Activated naive CD4-positive, alpha-beta T cell treated with Interleukin-2 at 50 U/mL for 16 hours (primary cell): ENCODE measurements around the gene BTD.
"Not testable (repeated sequence)": the region's sequence is repeated elsewhere in the genome, so short reads cannot be mapped to it uniquely, and the experiment has no call there.

ENCODE experiments used
- DNase-seq: peaks from one replicate; pipeline ENCODE4 v3.0.0-alpha.2; 2020

Gene BTD

DNA sequence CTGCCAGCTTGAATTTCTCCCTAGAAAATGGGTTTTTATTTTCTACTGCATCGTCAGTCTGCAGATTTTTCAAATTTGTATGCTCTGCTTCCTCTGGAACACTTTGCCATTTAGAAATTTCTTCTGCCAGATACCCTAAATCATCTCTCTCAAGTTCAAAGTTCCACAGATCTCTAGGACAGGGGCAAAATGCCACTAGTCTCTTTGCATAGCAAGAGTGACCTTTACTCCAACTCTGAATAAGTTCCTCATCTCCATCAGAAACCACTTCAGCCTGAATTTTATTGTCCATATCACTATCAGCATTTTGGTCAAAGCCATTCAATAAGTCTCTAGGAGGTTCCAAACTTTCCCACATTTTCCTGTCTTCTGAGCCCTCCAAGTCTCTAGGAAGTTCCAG lies 3.0 kb downstream of the BTD start:
- not testable (repeated sequence) for DNase-seq

DNA sequence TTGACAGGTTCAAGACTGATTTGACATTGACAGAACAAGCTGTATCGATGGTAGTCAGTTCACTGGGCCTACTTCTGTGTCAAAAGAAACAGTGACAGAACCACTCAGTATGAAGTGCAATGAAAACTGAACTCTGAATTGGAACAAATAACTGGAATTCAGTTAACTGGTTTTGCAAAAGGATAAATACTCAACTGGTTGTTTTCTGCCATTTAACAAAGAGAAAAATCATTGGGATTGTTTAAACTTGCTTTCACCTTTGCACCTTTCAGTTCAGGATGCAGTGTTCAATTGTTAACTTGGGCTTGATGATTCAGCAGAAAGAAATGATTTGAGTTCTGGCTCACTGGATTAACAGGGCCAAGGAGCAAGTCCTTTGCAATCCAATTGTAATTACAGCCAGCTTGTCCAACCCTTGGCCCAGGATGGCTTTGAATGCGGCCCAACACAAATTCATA lies 4.9 kb downstream of the BTD start:
- DNase-seq = no peak

DNA sequence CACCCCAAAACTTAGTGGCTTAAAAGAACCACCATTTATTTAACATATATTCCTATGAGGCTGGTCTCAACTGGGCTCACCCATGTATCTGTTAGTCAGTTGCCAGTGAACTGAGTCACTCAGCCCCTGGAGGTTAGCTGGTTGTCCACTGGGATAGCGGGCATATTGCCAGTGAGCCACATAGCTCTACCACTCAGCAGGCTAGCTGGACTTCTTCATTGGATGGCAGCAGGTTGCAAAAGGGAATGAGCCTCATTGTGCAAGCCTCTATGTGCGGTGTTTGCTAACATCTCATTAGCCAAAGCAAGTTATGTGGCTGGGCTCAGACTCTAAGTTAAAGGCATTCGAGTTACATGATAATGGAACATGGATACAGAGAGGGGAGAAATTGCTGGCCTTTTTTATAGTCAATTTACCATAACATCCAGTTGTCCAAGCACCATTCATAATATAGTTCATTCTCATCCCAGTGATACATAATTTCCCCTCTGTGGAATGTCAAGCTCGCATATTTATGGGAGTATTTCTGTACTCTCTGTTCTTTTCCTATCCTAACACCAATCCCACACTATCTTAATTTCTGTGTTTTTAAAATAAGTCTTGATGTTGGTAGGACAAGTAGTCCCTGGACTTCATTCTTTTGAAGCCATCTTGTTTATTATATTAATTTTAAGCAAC lies 8.7 kb downstream of the BTD start:
- no peak for DNase-seq

DNA sequence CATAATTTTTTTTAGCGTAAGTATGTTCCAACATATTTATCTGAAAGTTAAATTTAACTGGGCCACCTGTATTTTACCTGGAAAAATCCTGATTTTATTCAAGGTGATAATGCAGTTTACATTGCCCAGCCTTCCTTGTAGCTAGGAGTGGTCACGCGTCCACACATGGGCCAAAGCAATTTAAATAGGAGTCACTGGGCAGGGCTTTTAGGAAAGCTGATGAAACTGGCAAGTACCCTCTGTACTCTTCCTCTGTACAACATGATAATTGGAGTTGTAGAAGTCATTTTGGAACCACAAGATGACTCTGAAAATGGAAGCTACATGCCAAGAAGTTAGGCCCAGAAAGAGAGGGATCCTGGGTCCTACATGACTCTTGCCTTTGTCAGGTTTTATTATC lies 9.5 kb downstream of the BTD start:
- no peak for DNase-seq

DNA sequence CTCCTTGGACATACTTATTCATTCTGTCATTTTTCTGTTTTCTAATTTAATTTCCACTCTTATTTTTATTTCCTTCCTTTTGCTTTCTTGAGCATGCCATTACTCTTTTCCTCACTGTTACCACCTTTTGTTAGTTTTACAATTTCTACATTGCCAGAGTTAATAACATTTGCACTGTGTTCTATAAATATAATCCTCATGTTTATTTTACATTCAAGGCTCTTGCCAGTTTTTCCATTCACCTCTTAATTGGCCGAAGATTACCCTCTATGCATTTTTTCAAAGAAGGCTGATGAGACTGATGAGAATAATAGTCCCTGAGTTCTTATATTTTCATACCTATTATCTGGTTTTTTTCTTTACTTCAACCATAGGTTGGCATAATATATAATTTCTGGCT lies 10.5 kb downstream of the BTD start:
- no peak for DNase-seq

DNA sequence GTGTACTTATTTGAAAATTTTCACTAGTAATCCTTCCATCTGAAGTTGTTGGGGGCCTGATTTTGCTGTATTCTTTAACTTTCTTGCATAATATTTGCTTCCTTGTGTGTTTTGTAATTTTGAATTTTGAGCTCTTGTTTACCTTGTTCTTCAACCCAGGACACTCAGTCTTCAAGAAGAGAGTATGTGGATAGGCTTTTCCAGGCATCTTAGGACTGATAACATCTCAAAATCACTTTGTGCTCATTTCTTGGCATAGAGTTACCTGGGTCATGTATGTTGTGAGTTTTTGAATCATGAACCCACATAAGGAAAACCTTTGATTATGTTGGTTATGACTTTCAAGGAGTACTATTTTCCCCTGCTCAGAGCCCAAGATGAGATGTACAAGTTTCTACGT lies 13.4 kb downstream of the BTD start:
- DNase-seq = no peak

DNA sequence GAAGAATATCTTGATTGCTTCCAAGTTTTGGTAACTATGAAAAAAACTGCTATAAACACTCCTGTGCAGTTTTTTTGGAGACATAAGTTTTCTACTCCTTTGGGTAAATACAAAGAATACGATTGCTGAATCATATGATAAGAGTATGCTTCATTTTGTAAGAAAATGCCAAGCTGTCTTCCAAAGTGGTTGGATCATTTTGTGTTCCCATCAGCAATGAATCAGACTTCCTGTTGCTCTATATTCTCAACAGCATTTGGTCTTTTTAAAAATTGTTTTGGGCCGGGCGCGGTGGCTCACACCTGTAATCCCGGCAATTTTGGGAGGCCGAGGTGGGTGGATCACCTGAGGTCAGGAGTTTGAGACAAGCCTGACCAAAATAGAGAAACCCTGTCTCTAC lies 14.5 kb downstream of the BTD start:
- DNase-seq = no peak

DNA sequence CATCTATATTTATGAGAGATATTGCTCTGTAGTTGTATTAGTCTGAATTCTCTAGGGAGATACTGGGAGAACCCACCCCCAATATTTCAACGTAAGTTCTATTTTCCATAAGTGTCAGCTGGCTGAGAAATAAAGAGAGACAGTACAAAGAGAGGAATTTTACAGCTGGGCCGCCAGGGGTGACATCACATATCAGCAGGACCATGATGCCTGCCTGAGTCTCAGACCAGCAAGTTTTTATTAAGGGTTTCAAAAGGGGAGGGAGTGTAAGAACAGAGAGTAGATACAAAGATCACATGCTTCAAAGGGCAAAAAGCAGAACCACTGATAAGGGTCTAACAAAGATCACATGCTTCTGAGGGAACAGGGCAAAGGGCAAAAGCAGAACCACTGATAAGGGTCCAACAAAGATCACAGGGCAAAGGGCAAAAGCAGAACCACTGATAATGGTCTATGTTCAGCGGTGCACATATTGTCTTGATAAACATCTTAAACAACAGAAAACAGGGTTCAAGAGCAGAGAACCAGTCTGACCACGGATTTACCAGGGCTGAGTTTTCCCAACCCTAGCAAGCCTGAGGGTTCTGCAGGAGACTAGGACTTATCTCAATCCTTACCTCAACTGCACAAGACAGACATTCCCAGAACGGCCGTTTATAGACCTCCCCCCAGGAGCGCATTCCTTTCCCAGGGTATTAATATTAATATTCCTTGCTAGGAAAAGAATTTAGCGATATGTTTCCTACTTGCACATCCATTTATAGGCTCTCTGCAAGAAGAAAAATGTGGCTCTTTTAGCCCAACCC lies 18.3 kb downstream of the BTD start:
- DNase-seq = not testable (repeated sequence)

DNA sequence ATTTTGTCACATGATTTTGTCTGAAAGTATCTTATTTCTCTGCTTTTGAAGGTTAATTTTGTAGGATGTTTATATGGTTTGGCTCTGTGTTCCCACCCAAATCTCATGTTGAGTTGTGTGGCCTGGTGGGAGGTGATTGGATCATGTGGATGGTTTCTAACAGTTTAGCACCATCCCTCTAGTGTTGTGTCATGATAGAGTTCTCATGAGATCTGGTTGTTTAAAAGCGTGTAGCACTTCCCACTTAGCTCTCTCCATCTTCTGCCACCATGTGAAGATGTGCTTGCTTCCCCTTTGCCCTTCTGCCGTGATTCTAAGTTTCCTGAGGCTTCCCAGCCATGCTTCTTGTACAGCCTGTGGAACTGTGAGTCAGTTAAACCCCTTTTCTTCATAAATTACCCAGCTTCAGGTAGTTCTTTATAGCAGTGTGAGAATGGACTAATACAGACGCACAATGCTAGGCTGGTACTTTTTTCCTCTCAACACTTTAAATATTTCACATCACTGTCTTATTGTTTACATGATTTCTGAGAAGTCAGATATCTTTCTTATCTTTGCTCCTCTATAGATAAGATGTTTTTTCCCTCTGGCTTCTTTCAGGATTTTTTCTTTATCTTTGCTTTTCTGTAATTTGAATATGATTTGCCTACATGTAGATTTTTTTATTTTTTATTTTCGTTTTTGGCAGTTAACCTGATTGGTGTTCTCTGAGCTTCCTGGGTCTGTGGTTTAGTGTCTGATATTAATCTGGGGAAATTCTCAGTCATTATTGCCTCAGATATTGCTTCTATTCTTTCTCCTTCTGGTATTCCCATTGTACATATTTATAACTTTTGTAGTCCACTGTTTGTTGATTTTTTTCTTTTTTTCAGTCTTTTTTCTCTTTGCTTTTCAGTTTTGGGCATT lies 22.2 kb downstream of the BTD start:
- DNase-seq = peak; percentile 16

DNA sequence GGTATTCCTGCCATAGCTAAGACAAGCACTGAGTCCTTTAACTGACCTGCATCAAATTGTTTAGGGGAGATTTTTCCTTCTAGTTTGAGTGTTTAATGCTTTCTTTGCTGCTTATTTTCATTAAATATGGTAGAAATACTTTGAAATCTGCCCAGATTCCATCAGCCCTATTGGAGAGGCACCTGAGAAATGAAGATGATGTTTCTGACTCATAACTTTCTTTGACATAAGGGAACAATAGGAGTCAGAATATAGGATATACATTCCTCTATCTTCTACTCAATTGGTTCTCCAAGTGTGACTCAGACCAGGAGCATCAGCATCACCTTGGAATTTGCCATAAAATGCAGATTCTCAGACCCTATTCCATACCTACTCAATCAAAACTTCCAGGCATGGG lies 27.4 kb downstream of the BTD start:
- DNase-seq = no peak

DNA sequence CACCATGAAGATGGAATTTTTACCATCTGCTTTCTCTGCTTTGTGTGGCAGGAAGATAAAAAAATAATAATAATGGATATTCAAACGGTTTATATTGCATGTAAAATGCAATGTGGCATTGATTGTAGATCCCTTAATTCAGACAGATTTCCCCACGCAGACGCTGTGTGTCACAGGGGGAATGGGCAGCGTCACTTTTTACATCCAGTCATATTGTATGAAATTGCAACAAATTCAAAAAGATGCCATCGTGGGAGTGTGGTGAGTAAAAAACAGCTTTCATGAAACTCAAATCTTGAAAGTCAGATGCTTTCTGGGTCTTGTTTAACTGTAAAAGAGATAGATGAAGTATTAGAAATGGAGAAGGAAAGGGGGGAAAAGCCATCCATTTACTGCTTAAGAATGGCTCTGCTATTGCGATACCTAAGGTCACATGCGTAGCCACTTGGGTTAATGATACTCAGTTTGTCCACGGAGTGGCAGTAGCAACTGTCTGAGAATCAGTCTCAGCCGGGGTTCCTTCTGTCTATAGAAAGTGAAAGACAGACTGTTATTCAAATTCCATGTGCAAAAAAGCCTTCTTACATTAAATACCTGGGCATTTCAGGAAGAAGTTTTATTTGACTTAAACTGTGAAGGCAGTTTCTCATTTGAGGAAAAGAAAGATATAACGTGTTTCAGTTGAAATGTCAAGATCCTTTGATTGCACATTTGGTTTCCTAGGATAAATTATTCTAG lies 28.5 kb downstream of the BTD start:
- DNase-seq = peak; percentile 58

DNA sequence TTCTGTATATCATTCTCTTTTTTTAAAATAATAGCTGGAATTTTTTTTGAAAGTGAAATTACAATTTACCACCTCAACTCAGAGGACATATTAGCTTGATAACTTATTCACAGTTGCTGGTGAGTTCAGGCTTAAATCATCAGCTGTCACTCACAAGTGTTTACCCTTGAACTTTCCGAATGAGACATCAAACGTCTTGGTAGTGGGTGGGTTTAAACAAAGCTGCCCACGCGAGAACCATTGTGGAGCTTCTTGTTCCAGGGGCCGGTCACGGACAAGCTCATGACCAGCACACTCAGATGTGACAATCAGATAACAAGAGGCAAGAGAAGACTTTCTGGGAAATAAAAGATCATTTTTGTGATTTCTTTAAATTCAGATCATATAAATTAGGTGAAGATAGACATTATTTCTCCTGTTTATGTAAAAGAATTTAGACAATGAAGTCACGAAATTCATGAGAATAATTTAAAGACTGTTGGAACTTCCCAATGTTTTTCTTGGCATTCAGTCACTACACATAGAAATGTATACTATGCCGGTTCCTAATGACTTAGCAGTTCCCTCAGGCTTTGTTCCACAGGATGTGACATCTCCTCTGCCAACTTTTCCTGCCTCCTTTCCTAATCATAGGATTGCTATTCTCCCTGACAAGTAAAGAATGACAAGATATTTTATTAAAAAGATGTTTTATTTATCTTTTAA lies 29.3 kb downstream of the BTD start:
- DNase-seq = peak; percentile 36

DNA sequence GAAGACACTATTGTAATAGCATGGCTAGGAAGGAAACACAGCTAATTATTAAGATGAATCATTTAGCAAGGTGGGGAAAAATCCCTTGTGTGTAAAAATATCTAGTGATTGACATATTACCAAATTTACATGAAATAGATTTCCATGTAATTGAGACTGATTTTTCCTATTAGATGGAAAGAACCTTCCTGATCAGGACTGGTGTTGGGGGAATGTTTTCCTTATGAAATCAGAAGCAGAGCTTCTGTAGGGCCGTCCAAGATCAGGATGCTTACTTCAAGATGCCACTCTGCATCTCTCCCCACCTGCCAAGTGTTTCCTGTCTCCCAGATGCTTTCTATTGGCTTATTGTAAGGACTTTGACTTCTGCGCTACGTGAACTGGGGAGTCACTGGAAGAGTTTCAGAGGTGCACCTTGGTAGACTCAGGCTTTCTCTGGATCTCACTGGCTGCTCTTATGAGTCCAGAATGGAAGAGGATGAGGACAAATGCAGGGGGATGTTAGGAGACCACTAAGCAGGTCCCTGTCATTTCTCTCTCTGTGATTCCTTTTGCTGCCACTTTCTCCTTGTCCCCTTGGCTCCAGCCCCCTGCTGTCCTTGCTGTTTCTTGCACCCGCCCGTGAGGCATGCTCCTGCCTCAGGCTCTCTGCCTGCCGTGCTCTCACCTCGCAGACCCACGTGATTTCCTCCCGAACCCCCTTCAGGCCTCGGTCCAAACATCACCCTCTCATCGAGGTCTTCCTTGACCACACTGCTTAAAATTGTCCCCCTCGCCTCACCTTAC lies 30.1 kb downstream of the BTD start:
- no peak for DNase-seq

DNA sequence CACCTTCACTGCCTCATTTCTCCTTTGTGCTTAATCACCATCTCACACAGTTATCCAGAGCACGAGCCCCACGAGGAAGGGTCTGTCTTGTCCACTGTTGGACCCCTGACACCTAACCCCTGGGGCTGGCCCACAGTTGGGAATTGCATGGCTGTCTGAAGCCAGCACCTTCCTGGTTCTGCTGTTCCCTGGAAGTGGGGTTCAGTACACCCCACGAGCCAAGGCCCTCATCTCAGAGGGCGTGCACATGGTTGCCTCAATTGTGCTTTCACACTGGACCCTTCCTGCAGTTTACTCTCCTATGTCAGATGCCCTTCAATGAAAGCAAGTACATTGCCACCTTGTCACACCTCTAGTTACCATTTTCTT lies 30.7 kb downstream of the BTD start:
- DNase-seq = no peak

DNA sequence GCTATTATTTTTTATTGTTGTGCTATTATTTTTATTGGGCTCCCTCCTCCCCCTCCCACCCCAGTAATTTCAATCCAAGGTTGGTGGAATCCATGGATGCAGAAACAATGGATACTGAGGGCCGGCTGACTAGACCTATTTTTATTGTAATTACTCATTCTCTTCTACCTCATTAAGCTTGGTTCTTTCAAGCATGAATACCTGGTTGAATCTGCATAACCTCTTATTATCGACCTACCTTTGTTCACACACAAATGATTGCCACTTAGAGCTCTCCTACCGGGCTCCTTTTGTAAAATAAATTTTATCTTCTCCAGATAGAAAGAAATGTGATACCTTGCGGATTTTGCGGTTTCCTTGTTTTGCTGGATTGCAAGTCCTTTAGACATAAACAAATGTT lies 31.6 kb downstream of the BTD start:
- DNase-seq = no peak

DNA sequence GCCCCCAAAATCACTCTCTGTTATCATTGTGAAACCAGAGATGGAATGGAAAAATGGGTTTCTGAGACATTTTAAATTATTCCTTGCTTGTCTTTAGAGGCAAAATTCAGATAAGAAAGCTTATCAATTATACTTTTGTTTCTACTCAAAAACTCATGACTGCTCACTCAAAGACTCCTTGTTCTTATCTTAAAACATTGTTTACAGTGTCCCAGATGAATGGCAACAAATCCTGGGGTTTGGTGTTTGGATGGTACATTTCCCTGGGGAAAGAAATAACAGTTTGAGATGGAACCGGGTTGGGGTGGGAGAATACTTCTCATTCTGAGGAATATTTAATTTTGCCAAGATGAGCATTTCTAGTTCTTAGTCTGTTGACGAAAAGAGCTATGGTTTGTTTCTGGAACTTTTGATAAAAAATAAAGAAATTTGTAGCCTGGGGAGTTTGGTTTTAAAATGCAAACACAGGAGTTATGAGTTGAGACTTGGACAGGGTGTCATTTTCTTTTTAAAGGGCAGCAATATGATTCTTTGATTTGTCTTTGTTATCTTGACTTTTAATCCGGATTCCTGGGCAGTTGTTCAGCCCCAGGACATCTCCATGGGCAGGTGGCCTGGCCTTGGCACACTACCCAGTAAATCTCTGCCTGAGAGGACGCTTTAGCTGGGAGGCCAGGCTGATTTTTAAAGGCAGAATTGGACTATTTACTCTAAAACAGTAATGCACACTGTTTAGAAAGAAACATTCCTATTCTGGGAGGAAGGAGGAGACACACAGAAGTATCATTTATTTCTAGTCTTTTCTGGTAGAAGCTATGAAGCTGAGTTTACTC lies 32.4 kb downstream of the BTD start:
- DNase-seq = no peak

DNA sequence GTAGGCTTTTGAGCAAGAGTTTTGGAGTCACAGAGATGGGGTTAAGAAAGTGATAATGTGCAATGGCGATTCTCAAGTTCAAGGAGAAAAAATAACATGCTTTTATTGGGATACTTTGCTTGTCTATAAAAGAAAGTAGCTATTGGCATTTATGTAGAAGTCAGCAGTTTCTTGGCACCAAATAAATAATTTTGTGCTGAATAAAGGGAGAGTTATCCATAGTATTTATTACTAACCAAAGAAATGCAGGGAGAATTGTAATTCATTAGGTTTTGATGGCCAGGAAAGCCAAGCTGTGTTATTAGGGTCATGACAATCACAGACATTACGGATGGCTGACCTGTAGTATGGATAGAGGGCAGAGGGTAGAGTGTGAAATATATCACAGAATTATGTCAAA lies 33.1 kb downstream of the BTD start:
- no peak for DNase-seq

DNA sequence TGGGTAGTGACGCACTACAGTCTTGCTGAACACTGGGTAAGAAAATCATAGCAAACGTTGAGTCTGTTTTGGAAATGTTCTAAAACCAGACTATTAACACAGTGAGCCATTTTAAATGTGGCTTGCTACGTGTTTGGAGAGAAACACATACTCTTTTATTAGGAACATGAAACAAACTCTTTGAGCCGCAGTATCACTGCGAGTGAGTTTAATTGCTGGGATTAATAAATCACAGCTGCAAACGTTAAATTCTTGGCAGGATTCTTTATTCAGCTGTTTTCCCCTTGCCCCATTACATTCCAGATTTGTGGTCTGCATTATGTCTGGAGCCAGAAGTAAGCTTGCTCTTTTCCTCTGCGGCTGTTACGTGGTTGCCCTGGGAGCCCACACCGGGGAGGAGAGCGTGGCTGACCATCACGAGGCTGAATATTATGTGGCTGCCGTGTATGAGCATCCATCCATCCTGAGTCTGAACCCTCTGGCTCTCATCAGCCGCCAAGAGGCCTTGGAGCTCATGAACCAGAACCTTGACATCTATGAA lies 33.6 kb downstream of the BTD start:
- DNase-seq = no peak

DNA sequence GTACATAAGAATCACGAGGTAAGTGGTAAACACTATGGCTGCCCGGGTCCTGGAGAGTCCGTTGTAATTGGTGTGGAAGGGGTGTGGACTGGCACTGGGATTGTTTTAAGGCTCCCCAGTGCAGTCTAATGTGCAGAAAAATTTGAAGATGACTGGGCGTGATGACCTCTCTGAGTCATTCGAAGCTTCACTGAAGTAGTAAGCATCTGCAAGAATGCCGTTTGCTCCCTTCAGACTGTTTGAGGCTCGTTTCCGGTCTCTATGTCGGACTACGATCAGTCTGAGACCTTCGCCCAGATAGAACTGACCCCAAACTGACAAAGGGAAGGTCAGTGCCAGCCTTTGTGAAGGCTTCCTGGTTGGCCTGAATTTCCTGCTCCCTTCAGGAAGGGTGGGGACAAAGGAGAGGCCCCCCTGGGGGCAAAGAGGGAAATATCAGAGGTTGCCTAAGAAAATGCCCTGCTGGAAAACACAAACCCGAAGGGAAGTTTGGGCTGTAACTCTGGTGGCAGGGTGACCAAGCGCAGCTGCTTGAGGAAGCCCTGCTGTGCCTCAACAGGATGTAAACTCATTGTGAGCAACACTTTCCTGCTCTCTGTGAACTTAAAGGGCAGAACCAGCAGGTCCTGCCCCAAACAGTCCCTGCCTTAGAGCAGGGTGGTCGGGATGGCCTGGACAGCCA lies 34.6 kb downstream of the BTD start:
- DNase-seq = peak; percentile 29
